ENCODE data around the gene RACGAP1. TPM values are rescaled to one million over a fixed set of nuclear protein-coding genes. Genes with fewer than 3 reads are reported as not detected.

The RACGAP1 gene
- total RNA-seq, 4 donors from 2014 or later: 5.1 to 29.7 (median 8.5) TPM

GRCh38 chr12:49968471-49968870, 56.8 kb downstream of the RACGAP1 start:
- Histone ChIP-seq H3K27ac (no peak overlapping the region), H3K36me3 (no peaks in the 10 kb centered on the region), H3K4me3 (no peak overlapping the region), H3K4me1 (peaks cover 0 to 9% (median 2%) of the 10 kb centered on the region in 4 donors), H3K27me3 (no peaks in the 10 kb centered on the region), H3K9me3 (no peaks in the 10 kb centered on the region)
- TF ChIP-seq, protein P1, sequence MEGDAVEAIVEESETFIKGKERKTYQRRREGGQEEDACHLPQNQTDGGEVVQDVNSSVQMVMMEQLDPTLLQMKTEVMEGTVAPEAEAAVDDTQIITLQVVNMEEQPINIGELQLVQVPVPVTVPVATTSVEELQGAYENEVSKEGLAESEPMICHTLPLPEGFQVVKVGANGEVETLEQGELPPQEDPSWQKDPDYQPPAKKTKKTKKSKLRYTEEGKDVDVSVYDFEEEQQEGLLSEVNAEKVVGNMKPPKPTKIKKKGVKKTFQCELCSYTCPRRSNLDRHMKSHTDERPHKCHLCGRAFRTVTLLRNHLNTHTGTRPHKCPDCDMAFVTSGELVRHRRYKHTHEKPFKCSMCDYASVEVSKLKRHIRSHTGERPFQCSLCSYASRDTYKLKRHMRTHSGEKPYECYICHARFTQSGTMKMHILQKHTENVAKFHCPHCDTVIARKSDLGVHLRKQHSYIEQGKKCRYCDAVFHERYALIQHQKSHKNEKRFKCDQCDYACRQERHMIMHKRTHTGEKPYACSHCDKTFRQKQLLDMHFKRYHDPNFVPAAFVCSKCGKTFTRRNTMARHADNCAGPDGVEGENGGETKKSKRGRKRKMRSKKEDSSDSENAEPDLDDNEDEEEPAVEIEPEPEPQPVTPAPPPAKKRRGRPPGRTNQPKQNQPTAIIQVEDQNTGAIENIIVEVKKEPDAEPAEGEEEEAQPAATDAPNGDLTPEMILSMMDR (IDR thresholded peaks at IDR 0.05): no peak
- no peak for TF ChIP-seq POLR2A (IDR thresholded peaks at IDR 0.05)
- peak in 1 of 3 donors; percentile 39 for DNase-seq

- Histone ChIP-seq H3K9me3 (no peaks in the 10 kb centered on the region), H3K27me3 (no peaks in the 10 kb centered on the region), H3K4me3 (peak overlapping the region in 3 of 4 donors; percentile 37 to 47 (median 39)), H3K36me3 (no peaks in the 10 kb centered on the region), H3K27ac (no peak overlapping the region), H3K4me1 (peaks cover 0 to 9% (median 2%) of the 10 kb centered on the region in 4 donors)
- TF ChIP-seq, protein P1 (IDR thresholded peaks at IDR 0.05): no peak
- no peak for TF ChIP-seq POLR2A (IDR thresholded peaks at IDR 0.05)
- DNase-seq: peak in 1 of 3 donors; percentile 20
Observed at GRCh38 chr12:49967777-49968250, 57.5 kb downstream of the RACGAP1 start.

DNA sequence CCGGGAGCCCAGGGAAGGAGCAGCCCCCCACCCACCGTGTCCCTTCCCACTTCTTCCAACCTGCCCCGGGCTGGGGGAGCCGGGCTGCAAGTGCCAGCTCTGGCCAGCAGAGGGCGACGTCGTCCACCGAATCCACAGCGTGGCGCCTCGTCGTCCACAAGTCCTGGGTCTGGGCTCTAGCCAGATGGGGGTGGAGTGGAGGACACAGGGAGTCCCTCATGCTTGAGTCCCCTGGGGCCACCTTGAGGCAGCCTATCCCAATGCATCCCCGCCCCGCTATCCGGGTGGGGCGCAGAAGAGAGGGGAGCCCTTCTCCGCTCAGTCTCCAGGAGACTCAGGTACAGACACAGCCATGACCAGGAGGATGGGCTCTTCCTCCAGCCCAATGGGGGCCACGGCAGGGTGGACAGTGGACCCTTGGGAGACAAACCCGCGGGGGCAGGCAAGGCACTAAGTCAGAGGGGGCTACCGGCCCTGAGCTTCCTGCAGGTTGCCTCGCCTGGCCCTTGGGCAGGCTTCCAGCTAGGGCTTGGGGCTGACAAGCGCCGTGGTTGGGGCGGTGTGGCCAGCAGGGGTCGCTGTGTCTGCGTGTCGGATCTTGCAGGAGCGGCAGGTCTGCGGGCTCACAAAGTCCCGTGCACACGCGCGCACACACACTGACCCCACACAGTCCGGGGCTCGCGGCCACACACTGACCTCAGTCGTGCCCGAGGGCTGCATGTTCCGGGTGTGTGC, 58.1 kb downstream of the RACGAP1 start:
- Histone ChIP-seq H3K4me1 (peaks cover 0 to 9% (median 2%) of the 10 kb centered on the region in 4 donors), H3K36me3 (no peaks in the 10 kb centered on the region), H3K27me3 (no peaks in the 10 kb centered on the region), H3K27ac (no peak overlapping the region), H3K9me3 (no peaks in the 10 kb centered on the region), H3K4me3 (peak overlapping the region; percentile 10 to 47 (median 38))
- TF ChIP-seq, protein P1 (IDR thresholded peaks at IDR 0.05): peak; percentile 78 to 90 (median 88)
- no peak for TF ChIP-seq POLR2A (IDR thresholded peaks at IDR 0.05)
- DNase-seq: peak; percentile 83 to 96 (median 95)

DNA sequence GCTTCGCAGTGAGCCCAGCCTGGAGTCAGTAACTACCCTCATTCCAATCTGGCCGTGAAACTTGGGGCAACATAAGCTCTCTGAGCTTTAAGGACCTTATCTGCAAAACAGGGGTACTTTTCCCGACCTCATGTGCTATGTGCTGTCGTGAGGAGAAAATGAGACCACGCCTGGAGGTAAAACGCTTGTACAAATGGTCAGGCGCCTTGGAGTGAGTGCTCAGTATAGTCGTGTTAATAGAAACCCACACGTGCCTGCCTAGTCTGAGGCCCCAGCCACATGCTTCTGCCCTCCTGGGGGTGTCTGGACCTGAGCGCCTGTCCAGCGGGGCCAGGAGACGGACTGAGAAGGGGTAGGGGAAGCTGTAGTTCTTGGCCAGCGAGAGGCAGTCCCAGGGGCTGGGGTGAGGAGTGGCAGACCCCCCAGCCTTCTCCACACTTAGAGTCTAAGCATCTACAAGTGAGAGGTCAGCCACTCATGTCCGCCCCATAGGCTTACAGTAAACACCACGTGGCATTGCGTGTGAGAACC, 58.7 kb downstream of the RACGAP1 start:
- Histone ChIP-seq H3K4me3 (no peak overlapping the region), H3K9me3 (no peaks in the 10 kb centered on the region), H3K27me3 (no peaks in the 10 kb centered on the region), H3K4me1 (peaks cover 0 to 9% (median 2%) of the 10 kb centered on the region in 4 donors), H3K27ac (no peak overlapping the region), H3K36me3 (no peaks in the 10 kb centered on the region)
- TF ChIP-seq, protein P1 (IDR thresholded peaks at IDR 0.05): no peak
- TF ChIP-seq POLR2A (IDR thresholded peaks at IDR 0.05): no peak
- DNase-seq: no peak

GRCh38 chr12:49965836-49966235, 59.5 kb downstream of the RACGAP1 start:
- TF ChIP-seq, protein P1 (IDR thresholded peaks at IDR 0.05): no peak
- TF ChIP-seq POLR2A (IDR thresholded peaks at IDR 0.05): no peak
- peaks cover 0 to 15% (median 2%) of the 10 kb centered on the region in 4 donors for H3K4me1 ChIP-seq
- H3K27ac ChIP-seq: no peak overlapping the region
- no peaks in the 10 kb centered on the region for H3K9me3 ChIP-seq
- H3K27me3 ChIP-seq: peaks cover 4 to 7% of the 10 kb centered on the region in 2 donors
- H3K36me3 ChIP-seq: no peaks in the 10 kb centered on the region
- no peak overlapping the region for H3K4me3 ChIP-seq
- peak in 1 of 3 donors; percentile 37 for DNase-seq
